ENCODE measurements around the gene BHLHA15.

DNA sequence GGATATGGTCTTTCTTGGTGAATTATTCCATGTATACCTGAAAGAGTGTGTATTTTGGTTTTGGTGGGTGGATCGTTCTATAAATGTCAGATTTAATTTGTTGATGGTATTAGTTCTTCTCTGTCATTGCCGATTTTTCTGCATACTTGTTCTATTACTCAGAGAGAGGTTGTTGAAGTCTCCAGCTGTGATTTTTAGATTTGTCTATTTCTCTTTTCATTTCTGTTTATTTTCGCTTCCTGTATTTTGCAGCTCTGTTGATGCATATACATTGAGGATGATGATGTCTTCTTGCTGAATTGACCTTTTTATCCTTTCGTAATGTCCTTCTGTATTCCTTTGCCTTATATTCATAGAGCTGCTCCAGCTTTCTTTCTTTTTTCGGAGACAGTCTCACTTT lies 12.1 kb upstream of the BHLHA15 start:
- TF ChIP-seq FOXK1 (CRISPR knock-in tag; IDR thresholded peaks at IDR 0.05; ENCODE audit: borderline replicate concordance) (no peak), ZBTB11 (CRISPR knock-in tag; IDR thresholded peaks at IDR 0.05) (no peak), IRF1 (CRISPR knock-in tag; IDR thresholded peaks at IDR 0.05; ENCODE audit: borderline replicate concordance) (no peak), POLR2A (conservative IDR thresholded peaks at IDR 0.05) (no peak), ARID3A (IDR thresholded peaks at IDR 0.05; ENCODE audit: borderline replicate concordance, low read depth, low read length) (no peak), ATF3 (IDR thresholded peaks at IDR 0.05) (no peak), ATF3 (CRISPR knock-in tag; conservative IDR thresholded peaks at IDR 0.05) (no peak), HDAC6 (IDR thresholded peaks at IDR 0.05; ENCODE audit: low read depth, low read length) (no peak), NRF1 (conservative IDR thresholded peaks at IDR 0.05 in 1 of 2, IDR thresholded peaks at IDR 0.05 in 1 of 2) (no peak)
- TF ChIP-seq, protein P1, sequence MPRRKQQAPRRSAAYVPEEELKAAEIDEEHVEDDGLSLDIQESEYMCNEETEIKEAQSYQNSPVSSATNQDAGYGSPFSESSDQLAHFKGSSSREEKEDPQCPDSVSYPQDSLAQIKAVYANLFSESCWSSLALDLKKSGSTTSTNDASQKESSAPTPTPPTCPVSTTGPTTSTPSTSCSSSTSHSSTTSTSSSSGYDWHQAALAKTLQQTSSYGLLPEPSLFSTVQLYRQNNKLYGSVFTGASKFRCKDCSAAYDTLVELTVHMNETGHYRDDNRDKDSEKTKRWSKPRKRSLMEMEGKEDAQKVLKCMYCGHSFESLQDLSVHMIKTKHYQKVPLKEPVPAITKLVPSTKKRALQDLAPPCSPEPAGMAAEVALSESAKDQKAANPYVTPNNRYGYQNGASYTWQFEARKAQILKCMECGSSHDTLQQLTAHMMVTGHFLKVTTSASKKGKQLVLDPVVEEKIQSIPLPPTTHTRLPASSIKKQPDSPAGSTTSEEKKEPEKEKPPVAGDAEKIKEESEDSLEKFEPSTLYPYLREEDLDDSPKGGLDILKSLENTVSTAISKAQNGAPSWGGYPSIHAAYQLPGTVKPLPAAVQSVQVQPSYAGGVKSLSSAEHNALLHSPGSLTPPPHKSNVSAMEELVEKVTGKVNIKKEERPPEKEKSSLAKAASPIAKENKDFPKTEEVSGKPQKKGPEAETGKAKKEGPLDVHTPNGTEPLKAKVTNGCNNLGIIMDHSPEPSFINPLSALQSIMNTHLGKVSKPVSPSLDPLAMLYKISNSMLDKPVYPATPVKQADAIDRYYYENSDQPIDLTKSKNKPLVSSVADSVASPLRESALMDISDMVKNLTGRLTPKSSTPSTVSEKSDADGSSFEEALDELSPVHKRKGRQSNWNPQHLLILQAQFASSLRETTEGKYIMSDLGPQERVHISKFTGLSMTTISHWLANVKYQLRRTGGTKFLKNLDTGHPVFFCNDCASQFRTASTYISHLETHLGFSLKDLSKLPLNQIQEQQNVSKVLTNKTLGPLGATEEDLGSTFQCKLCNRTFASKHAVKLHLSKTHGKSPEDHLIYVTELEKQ (CRISPR knock-in tag; IDR thresholded peaks at IDR 0.05) = no peak

Data from K562 (cell line).